ENCODE measurements around the gene UGT1A3. TPM values are rescaled to one million over a fixed set of nuclear protein-coding genes. Genes with fewer than 3 reads are reported as not detected.
"Not testable (repeated sequence)": the region's sequence is repeated elsewhere in the genome, so short reads cannot be mapped to it uniquely, and the experiment has no call there.

UGT1A3 gene
- total RNA-seq, 1 experiment from 2014 or later: 5.9 TPM

- no peak for DNase-seq
Measured at GRCh38 chr2:233747283-233747544, 18.4 kb downstream of the UGT1A3 start.

GRCh38 chr2:233750689-233751088, 21.8 kb downstream of the UGT1A3 start:
- intact Hi-C loops (cut with micrococcal nuclease; ENCODE audit: unreplicated experiment); CTCF ChIA-PET; H3K4me3 Mint-ChIP-seq (ENCODE audit: low read depth, unreplicated experiment); H3K27me3 Mint-ChIP-seq (ENCODE audit: unreplicated experiment); BruUV-seq (replicated peaks); H3K27ac Mint-ChIP-seq (ENCODE audit: unreplicated experiment); DNase-seq: not testable (repeated sequence)
- H3K9me3 Mint-ChIP-seq (ENCODE audit: low read depth, unreplicated experiment): peaks cover 19% of the 10 kb centered on the region
- peaks cover 25% of the 10 kb centered on the region for H3K36me3 Mint-ChIP-seq (ENCODE audit: insufficient read depth, unreplicated experiment)
- peaks cover 23% of the 10 kb centered on the region for H3K4me1 Mint-ChIP-seq (ENCODE audit: low read depth, unreplicated experiment)

More at GRCh38 chr2:233747283-233747544, 18.4 kb downstream of the UGT1A3 start:
- CTCF ChIA-PET: no interaction called here
- no peaks in the 10 kb centered on the region for H3K27me3 Mint-ChIP-seq (ENCODE audit: unreplicated experiment)
- BruUV-seq (replicated peaks): no TSS peak
- peak overlapping the region; percentile 13 for H3K27ac Mint-ChIP-seq (ENCODE audit: unreplicated experiment)
- H3K9me3 Mint-ChIP-seq (ENCODE audit: low read depth, unreplicated experiment): peaks cover 19% of the 10 kb centered on the region
- intact Hi-C loops (cut with micrococcal nuclease; ENCODE audit: unreplicated experiment): no loop called here
- H3K4me1 Mint-ChIP-seq (ENCODE audit: low read depth, unreplicated experiment): peaks cover 32% of the 10 kb centered on the region
- no peak overlapping the region for H3K4me3 Mint-ChIP-seq (ENCODE audit: low read depth, unreplicated experiment)
- TF ChIP-seq CTCF (IDR thresholded peaks at IDR 0.05; ENCODE audit: unreplicated experiment): no peak
- peaks cover 25% of the 10 kb centered on the region for H3K36me3 Mint-ChIP-seq (ENCODE audit: insufficient read depth, unreplicated experiment)

- BruUV-seq (replicated peaks); H3K27ac Mint-ChIP-seq (ENCODE audit: unreplicated experiment); DNase-seq; H3K4me3 Mint-ChIP-seq (ENCODE audit: low read depth, unreplicated experiment); H3K27me3 Mint-ChIP-seq (ENCODE audit: unreplicated experiment); CTCF ChIA-PET; intact Hi-C loops (cut with micrococcal nuclease; ENCODE audit: unreplicated experiment): not testable (repeated sequence)
- peaks cover 19% of the 10 kb centered on the region for H3K9me3 Mint-ChIP-seq (ENCODE audit: low read depth, unreplicated experiment)
- peaks cover 19% of the 10 kb centered on the region for H3K4me1 Mint-ChIP-seq (ENCODE audit: low read depth, unreplicated experiment)
- H3K36me3 Mint-ChIP-seq (ENCODE audit: insufficient read depth, unreplicated experiment): peaks cover 24% of the 10 kb centered on the region
Measured at GRCh38 chr2:233751212-233752009, 22.6 kb downstream of the UGT1A3 start.

DNA sequence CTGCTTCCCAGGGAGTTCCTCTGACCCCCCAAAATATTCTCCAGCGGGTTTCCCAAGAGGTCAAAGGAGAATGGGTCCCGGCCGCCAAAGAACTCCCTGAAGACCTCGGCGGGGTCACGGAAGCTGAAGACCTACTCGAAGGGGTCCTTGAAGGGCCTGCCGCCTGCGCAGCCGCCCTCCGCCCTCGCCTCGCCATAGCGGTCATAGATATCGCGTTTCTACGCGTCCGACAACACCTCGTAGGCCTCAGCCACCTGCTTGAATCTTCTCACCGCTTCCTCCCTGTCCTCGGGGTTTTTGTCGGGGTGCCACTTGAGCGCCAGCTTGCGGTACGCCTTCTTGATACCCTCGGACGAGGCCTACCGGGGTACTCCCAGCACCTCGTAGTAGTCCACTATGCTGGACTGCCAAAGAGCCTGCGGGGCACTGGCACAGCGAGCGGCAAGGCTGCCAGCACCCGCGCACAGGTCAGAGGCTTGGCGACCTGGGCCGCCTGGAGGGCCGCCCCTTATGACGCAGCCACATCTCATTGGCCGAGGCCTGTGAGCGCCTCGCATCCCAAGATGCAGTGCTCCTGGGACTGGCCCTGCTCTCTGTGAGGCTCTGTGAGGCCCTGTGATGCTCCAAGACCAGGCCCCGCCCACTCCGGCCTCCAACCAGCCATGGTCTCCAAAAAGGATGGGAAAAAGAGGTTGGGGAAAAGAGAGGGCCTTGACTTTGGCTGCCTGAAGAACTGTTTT, 26.2 kb downstream of the UGT1A3 start:
- TF ChIP-seq CTCF (IDR thresholded peaks at IDR 0.05; ENCODE audit: unreplicated experiment): no peak
- Mint-ChIP-seq H3K4me3 (ENCODE audit: low read depth, unreplicated experiment) (no peak overlapping the region), H3K36me3 (ENCODE audit: insufficient read depth, unreplicated experiment) (peaks cover 22% of the 10 kb centered on the region), H3K9me3 (ENCODE audit: low read depth, unreplicated experiment) (peaks cover 4% of the 10 kb centered on the region), H3K27me3 (ENCODE audit: unreplicated experiment) (no peaks in the 10 kb centered on the region), H3K27ac (ENCODE audit: unreplicated experiment) (no peak overlapping the region), H3K4me1 (ENCODE audit: low read depth, unreplicated experiment) (peaks cover 44% of the 10 kb centered on the region)
- intact Hi-C loops (cut with micrococcal nuclease; ENCODE audit: unreplicated experiment): no loop called here
- BruUV-seq (replicated peaks): no TSS peak
- CTCF ChIA-PET: no interaction called here
- no peak for DNase-seq

- peak; percentile 32 for DNase-seq
- Mint-ChIP-seq H3K4me1 (ENCODE audit: low read depth, unreplicated experiment) (peaks cover 52% of the 10 kb centered on the region), H3K9me3 (ENCODE audit: low read depth, unreplicated experiment) (peaks cover 2% of the 10 kb centered on the region), H3K27ac (ENCODE audit: unreplicated experiment) (peak overlapping the region; percentile 8), H3K36me3 (ENCODE audit: insufficient read depth, unreplicated experiment) (peaks cover 30% of the 10 kb centered on the region), H3K4me3 (ENCODE audit: low read depth, unreplicated experiment) (peak overlapping the region; percentile 1), H3K27me3 (ENCODE audit: unreplicated experiment) (no peaks in the 10 kb centered on the region)
- CTCF ChIA-PET: no interaction called here
- no peak for TF ChIP-seq CTCF (IDR thresholded peaks at IDR 0.05; ENCODE audit: unreplicated experiment)
- intact Hi-C loops (cut with micrococcal nuclease; ENCODE audit: unreplicated experiment): no loop called here
- BruUV-seq (replicated peaks): no TSS peak
Measured at GRCh38 chr2:233756429-233757081, 27.7 kb downstream of the UGT1A3 start.

Data from Calu3 (cell line).